ENCODE results near the gene CMSS1.

The CMSS1 gene

DNA sequence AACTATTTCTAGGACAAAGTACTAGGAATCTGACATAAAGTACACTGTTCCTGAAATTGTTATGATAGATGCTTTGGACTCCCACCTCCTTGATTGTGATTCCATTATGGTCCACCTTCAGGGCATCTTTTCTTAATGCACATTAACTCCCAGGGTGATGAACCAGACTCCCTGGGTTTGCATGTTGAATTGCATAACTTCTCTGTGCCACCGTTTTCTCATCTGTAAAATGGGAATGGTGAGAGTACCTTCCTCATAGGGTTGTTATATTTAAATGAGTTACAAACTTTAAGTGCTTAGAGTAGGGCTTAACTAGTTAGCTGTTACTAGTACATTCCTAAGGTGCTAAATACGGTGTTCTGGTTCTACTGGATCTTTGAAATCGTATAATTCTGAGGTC is 81.9 kb downstream of the CMSS1 start:
- H3K4me3 ChIP-seq (ENCODE audit: low read depth, low read length), result no peak overlapping the region

DNA sequence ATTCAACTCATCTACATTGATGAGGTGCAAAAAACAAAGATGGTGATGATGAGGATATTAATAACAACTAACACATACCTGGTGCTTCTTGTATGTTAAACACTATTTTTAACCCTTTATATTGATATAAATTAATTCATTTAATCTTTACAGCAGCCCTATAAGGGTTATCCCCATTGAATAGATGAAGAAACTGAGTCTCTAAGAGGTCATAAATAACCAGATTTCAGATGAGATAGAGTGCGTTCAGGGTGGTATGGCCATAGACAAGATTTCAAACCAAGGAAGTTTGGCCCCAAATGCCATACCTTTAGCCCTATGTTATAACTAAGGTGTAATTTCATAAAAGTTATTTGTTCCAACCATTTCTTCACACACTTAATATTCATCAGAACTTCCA is 82.6 kb downstream of the CMSS1 start:
- H3K4me3 ChIP-seq (ENCODE audit: low read depth, low read length), result no peak overlapping the region

DNA sequence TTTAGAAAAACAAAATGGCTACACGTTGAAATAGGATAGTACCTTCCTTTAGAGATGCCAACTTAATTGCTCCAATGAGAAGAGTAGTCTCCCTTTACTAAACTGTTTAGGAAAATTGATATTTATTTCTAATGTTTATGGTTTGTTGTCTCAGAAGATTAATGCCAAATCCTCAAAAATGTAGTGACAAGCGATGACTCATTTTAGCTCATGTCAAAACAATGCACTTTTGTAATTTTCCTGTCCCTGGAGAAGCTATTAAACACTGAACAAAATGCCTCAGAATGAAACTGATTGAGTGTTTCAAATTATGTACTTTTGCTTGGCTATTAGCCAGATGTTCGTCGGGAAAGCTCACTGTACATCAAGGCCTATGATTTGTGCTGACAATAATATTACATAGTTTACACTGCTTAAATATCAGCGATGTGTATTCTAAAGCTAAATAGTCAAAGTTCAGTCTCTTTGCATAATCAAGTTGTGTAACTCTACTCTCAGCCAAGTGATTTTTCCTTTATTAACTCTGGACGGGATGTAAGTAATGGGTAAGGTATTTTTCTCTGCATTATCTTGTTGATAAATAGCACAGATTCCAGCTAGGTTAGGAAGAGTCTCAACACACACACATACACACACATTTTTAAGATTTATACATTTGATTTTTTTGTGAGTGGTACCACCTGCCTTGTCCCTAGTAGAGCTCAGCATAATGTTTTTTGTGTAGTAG is 83.7 kb downstream of the CMSS1 start:
- H3K4me3 ChIP-seq (ENCODE audit: low read depth, low read length), result no peak overlapping the region

DNA sequence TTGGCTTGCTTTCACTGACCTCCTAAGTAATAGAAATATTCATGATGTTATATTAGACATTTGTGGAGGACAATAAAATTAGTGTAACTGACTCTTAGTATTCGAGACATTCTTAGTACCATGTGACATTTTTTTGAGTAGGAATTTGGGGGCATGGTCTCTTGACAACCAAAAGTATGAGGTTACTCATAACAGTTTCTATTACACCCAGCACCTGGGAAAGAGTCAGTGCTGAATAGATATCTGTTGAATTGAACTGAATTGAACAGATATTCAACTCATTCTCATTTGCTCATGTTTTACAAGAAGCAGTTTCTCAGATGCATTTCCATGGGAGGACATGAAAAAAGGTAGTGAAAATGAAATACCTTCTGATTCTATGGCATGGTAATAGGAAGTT is 84.4 kb downstream of the CMSS1 start:
- H3K4me3 ChIP-seq (ENCODE audit: low read depth, low read length), result no peak overlapping the region

DNA sequence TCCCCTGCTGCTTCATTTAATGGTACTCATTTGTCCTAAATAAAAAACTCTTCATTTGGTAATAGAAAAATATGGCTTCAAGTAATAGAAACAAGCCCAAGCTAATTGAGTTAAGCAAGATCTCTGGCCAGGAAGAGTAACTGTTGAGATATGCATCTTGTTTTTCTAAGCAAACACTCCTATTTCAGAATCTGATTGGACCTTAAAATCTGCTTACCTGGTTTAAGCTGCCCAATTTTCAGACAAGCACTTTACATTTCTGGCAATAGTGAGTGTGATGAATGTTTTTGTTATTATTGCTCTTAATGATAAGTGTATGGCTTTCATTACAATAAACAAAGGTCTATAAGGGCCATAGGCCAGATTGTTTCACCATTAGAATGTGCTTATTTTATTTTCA is 86.2 kb downstream of the CMSS1 start:
- no peak overlapping the region for H3K4me3 ChIP-seq (ENCODE audit: low read depth, low read length)

DNA sequence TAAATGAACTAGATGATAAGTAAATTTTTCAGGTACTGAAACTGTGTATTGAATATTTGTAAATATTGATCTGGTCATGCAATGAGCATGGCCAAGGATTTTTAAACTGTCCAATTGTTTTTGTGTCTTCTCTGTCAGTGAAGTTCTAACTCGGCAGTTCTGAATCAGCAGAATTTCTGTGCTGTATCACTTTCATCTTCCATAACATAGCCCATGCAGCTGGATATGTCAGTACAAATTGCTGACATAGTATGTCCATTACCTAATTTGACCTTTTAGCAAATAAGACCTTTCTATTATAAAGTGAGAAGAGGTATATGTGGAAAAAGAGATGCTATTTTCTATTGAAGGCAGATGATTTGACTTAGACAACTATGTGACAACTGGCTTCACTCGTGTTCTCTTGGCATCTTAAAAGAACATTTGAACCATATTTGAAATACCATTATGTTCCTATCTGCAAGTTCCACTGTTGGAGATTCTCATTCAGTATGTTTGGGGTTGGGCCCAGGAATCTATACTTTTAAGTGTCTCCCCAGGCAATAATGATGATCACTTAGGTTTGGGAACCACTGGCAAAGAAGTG is 90.4 kb downstream of the CMSS1 start:
- no peak overlapping the region for H3K4me3 ChIP-seq (ENCODE audit: low read depth, low read length)

DNA sequence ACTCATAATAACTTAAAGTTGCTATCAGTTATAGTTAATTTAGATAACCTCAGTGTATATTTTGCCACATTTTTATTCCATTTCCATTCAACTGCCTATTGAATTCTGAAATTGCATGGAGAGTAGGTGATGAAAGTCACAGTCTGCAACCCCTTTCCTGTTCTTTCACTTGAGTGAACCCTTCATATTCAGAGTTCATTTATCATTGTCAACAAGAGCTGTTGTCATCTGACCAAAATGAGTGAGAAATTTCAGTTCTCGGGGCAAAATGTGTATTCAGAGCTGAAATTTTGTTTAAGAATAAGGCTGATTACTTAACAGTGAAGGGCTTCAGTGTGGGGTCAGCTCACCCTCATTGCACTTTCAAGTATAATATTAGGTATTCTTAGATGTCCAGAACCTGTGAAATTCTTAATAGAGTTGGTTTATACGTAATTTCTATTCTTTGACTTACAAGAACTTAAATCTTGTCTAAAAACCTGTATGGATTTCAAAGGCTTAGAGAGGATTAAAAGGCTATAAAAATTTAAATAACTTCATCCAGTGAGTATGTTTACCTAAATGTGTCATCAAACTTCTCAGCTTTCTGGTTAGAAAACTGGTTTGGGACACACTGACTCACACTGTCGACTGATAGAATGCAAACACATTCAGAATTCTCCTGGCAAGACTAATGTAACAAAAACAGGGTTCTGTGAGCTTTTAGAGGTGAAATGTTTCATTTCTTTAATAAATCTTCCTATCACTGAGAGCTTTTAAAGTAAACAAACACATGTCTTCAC is 92.2 kb downstream of the CMSS1 start:
- H3K4me3 ChIP-seq (ENCODE audit: low read depth, low read length), result no peak overlapping the region

DNA sequence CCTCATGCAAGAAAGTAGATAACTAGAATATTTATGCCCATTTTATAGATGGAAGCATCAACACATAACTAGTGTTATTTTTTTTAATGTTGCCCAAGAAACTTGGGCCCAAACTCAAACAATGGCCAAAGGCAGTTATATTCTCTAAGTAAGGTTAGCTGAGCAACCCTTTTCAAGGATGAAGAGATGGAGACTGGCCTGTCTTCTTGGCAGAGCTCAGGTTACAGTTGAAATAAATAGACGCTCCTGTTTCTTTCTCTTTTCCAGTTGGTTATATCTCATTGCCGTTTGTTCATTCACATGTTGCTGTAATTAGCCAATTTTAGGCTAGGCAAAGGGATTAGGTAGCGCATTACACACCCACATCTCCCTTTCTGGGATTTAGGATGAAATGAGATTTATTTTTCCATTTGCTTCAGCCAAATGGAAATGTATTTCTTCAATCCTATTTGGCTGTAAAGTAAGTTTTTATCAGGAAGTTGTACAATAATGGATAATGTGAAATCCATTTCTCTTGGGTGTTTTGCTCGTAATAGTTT is 93.2 kb downstream of the CMSS1 start:
- no peak overlapping the region for H3K4me3 ChIP-seq (ENCODE audit: low read depth, low read length)

DNA sequence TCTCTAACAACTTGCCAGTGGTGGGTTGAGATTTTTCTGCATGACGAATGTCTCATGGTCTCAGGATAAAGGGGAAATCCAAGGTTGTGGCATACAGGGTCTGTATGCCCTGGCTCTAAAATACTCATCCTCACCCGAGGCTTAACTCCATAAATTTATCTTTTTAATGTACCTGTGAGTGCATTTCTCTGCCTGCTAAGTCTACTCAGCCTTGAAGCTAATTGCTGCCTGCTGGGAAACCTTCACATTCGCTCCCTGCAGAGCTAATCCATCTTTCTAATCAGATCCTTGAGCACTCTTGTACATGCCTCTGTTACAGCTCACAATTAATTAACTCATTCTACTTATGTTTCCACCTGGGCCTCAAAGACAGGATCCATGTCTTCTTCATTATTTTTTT is 93.8 kb downstream of the CMSS1 start:
- no peak overlapping the region for H3K4me3 ChIP-seq (ENCODE audit: low read depth, low read length)

DNA sequence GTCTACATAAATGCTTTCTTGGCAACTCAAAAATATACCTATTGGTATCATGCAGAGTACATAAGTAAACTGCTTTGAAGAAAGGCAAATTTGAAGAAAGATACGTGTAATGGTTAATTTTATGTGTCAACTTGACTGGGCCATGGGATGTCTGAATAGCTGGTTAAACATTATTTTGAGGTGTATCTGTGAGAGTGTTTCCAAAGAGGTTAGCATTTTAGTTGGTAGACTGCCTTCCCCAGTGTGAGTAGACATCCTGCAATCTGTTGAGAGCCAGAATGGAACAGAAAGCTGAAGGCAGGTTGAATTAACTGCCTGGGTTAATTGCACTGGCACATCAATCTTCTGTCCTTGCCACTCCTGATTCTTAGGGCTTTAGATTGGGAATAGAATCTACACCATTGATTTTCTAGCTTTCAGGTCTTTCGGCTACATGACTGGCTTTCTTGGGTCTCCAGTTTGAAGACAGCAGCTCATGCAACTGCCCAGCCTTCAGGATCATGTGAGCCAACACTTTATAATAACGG is 98.3 kb downstream of the CMSS1 start:
- H3K4me3 ChIP-seq (ENCODE audit: low read depth, low read length), result no peak overlapping the region

DNA sequence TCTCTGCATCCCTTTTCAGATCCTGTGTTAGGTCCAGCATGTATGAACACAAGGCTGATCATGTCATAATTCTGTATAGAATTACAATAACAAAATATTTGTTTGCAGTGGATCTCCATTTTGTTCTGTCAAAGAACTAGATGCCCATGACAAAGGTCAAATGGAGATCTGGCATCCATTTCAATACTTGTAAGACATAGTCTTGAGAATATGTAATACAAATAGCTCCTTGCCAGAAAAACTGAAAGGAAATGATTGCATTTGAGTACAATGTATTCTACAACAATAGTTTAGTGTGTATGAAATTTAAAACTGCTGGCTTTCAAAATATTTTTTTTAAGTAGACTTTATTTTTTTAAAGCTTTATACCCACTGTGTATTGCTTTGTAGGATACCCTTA is 101.1 kb downstream of the CMSS1 start:
- H3K4me3 ChIP-seq (ENCODE audit: low read depth, low read length), result no peak overlapping the region

DNA sequence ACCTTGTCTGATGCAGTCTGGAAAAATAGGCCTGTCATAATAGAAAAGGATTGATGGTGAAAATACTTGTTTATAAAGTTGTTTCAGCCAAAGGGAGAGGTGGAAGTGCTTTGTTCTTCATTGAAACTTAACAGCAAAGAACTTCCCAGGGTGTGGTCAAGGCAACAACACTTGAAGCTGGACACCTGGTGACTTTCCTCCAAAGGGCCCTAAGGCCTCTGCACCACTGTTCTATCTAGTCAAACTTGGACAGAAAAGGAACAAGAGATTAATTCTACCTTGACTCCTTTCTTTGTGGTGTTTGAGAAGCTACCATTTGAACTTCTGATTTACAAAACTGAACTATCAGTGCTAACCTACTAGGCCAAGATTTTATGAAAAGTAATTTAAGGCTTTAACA is 102.0 kb downstream of the CMSS1 start:
- no peak overlapping the region for H3K4me3 ChIP-seq (ENCODE audit: low read depth, low read length)

DNA sequence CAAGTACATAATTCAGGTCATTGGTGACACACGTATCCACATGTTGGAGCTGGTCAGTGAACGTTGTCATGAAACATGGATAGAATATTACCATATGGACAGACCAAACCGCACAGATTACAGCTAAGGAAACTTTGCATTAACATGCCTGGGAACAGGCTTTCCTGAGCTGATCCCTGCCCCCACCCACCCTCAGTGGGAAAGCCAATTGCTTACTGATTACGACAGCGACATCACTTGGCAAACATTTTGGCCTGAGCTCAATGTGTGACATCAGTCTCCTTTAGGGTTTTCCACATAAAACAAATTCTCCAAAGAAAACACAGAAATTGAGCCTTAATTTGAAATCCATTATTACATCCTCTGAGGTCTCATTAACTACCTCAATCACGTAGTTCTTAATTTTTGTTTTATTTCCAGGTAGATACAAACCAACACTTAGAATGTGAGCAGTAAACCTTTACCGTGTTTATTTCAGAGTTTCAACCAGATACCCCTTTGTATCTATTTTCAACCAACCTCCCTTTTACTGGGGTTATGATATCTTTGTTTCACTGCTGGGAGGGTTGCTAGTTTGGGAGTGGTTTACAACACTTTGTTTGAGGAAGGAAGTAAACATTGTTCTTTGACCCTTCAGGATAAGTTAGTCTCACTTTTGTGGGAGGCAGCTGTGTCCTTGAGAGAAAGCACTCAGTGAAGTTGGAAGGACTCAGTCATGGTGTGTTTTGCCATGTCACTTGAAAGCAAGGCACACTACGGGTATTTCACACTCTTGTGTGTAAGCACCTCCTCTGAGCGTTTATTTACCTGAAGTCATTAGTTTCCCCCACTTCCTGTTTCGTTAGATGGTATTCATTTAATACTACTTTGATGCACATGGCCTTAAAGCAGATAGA is 103.1 kb downstream of the CMSS1 start:
- H3K4me3 ChIP-seq (ENCODE audit: low read depth, low read length), result no peak overlapping the region

DNA sequence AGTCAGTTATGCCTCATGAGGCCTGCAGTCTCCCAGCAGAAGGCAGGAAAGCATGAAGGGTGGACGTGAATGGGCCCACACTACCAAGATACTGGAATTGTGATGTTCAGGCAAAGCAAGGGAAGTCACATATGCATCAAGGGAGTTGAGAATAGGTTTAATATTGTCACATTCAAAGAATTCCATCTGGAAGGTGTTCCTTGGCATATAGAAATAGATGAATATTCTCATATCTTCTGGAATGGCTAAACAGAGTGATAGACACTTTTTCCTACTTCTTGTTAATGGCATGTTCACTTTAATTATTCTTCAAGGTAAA is 103.7 kb downstream of the CMSS1 start:
- H3K4me3 ChIP-seq (ENCODE audit: low read depth, low read length), result no peak overlapping the region

DNA sequence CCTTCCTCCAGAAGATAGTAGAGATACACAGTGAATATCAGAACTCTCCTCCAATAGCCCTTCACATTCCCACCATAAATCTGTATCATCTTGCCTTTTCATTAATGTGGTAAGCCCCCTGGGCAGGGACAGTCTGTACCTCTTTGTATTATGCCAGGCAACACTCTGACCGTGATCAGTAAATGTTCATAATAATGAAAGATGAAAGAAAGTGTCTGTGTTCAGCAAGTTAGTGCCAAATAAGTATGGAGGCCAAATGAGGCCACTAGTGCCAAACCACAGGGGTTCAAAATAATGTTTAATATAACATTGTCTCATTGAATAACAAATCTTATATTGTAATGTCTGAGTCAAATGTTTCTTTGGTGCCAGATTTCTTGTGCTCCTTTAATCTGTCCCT is 104.3 kb downstream of the CMSS1 start:
- no peak overlapping the region for H3K4me3 ChIP-seq (ENCODE audit: low read depth, low read length)

DNA sequence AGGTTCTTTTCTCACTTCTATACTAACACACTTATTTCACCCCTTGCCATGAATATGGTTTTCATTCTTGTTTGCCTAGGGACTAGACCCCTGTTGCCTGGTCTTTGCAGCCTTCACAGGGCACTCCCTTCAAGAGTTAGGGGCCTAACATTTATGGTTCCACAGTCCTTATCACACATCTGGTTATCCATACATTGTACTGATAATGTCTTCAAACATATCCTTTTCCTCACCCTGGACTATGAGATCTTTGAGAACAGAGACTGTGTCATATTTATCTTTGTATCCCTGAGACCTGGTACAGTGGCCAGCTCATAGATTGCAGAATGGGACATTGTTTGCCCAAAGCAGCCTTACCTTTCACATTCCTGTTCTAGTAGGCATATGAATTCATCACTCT is 106.2 kb downstream of the CMSS1 start:
- no peak overlapping the region for H3K4me3 ChIP-seq (ENCODE audit: low read depth, low read length)

DNA sequence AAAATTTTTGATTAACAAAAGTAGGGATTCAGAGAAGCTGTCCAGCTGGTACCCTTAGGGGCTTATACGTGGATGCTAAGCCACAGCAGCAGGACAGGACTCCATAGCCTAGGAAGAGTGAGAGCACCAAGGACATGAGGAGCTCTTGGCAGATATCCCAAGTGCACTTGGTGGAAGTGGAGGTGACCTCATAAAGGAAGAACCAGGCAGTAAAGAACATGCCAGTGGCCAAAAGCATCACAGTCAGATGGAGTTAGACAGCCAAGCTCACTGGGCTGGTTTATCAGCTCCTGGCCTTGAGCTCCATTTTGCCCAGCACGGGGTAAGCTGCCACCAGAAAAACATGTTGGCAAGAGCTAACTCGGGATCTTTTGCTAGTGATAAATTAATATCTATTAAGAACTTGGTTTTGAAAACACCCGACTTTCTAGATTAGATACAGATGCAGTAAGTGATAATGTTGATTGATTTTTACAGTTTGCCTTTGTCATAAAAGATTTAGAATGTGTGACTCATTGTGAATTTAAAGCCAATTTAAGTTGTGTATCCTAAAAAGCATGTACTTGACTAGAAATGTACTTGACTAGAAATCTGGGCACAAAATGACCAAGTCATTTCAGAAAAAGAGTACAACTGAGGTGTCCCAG is 108.0 kb downstream of the CMSS1 start:
- H3K4me3 ChIP-seq (ENCODE audit: low read depth, low read length), result no peak overlapping the region

DNA sequence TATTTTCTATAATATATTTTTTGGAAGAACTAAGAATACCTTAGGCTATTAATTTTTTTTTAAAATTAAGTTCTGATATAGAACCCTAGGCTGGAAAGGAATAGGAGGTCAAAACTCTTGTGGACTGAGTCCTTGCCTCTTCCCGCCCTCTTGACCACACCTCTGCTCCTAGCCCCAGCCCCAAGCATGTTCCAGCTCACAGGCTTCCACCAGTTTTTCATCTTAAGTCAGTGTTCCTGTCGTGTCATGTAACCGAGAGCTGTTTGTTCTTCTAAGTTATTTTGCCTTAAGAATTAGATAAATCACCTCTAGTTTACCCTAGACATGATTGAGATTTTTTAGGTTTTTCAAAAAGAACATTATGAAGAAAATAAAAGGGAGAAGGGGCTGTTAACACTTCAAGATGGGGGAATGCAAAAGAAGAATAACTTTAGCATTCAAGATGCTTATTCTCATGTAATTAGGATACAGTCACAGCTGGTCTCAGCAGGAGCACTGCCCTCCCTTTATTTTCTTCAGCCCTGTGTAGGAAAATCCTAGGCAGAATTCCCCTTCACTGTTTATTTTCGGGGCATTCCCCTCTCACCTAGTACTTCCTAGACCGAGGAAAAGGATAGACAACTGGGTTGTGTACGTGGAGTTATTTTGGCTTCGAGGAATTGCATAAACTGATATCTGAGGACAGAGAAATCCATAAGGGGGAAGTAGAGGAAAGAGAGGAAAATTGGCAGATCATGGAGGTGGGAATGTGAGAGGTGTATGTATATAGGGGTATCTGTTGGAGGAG is 110.2 kb downstream of the CMSS1 start:
- no peak overlapping the region for H3K4me3 ChIP-seq (ENCODE audit: low read depth, low read length)
